AG04450 (cell line): ENCODE data around the gene CYB561D1. TPM values are rescaled to one million over a fixed set of nuclear protein-coding genes. Genes with fewer than 3 reads are reported as not detected.

Experiments used
- CTCF ChIA-PET: fragments of 300-600, 350-600 bp; formaldehyde crosslinking; extraction: SDS; loops from one replicate; lab custom pipeline; 2022; ENCODE audit warnings: antibody characterized with exemption, inconsistent platforms; lab: Charles Lee
- POLR2A ChIA-PET: fragments of 350-600 bp; formaldehyde crosslinking; extraction: SDS; loops from one replicate; lab custom pipeline; 2021; ENCODE audit warnings: antibody characterized with exemption, inconsistent platforms; lab: Yijun Ruan, JAX
- DNase-seq: peaks from one replicate; pipeline ENCODE4 v3.0.0-alpha.2; 2011; ENCODE audit warnings: low read depth, low spot score
- H3K27ac ChIP-seq: one replicate; pipeline ENCODE4 v1.5.1; 2012; ENCODE audit warnings: low read depth, low read length, control low read depth
- H3K27me3 ChIP-seq: one replicate; pipeline ENCODE4 v1.6.0; 2012; ENCODE audit warnings: low read length; ENCODE audit not compliant: control insufficient read depth, insufficient read depth
- H3K4me3 ChIP-seq: 2 replicates; pipeline ENCODE4 v1.5.1; 2011; ENCODE audit warnings: mild to moderate bottlenecking, low read depth, low read length, control low read depth
- H3K9me3 ChIP-seq: 2 replicates; pipeline ENCODE4 v1.5.1; 2012; ENCODE audit warnings: low read length; ENCODE audit not compliant: control insufficient read depth, insufficient read depth
- CTCF ChIP-seq: IDR thresholded peaks from 2 replicates; pipeline ENCODE4 v1.5.1; 2011; ENCODE audit warnings: low read depth, low read length, control low read depth, inconsistent platforms
- polyA plus RNA-seq: library from polyadenylated mRNA; depleted of rRNA; stranded (reverse); fragments of >200 nt; gene quantifications from 2 replicates; pipeline ENCODE4 v1.2.3, GENCODE V29; 2011

CYB561D1 gene
- polyA plus RNA-seq, 1 experiment, result 5.4 TPM

- no peak for DNase-seq
- CTCF ChIA-PET, result no interaction called here
- Histone ChIP-seq H3K27ac (no peak overlapping the region), H3K27me3 (peaks cover 56% of the 10 kb centered on the region), H3K9me3 (no peaks in the 10 kb centered on the region; the same call in 1 of the 2 replicates), H3K4me3 (no peak overlapping the region)
- no peak for TF ChIP-seq CTCF
- POLR2A ChIA-PET, result no interaction called here
Observed at GRCh38 chr1:109475261-109475660, 18.6 kb upstream of the CYB561D1 start.

GRCh38 chr1:109476825-109477224 lies 17.1 kb upstream of the CYB561D1 start:
- CTCF ChIA-PET, result interaction anchor here (1.0 kb wide), 1 partner anchor 56 kb away, joined by 3 read pairs; no protein-coding TSS in a partner anchor
- Histone ChIP-seq H3K27ac (no peak overlapping the region), H3K27me3 (peaks cover 63% of the 10 kb centered on the region), H3K9me3 (no peaks in the 10 kb centered on the region; the same call in 1 of the 2 replicates), H3K4me3 (no peak overlapping the region)
- DNase-seq, result no peak
- TF ChIP-seq CTCF, result no peak
- POLR2A ChIA-PET, result no interaction called here

GRCh38 chr1:109477821-109478220 lies 16.1 kb upstream of the CYB561D1 start:
- Histone ChIP-seq H3K9me3 (no peaks in the 10 kb centered on the region; the same call in 1 of the 2 replicates), H3K27me3 (peaks cover 63% of the 10 kb centered on the region), H3K27ac (no peak overlapping the region), H3K4me3 (no peak overlapping the region)
- POLR2A ChIA-PET, result no interaction called here
- TF ChIP-seq CTCF, result no peak
- no peak for DNase-seq
- CTCF ChIA-PET, result interaction anchor here (0.5 to 2.9 kb wide), 2 partner anchors 55 to 178 kb away, joined by 3 to 15 read pairs; no protein-coding TSS in a partner anchor

- no peak overlapping the region for H3K27ac ChIP-seq
- POLR2A ChIA-PET, result no interaction called here
- no peak for TF ChIP-seq CTCF
- H3K4me3 ChIP-seq, result no peak overlapping the region
- CTCF ChIA-PET, result interaction anchor here (2.9 kb wide), 1 partner anchor 54 kb away, joined by 15 read pairs; no protein-coding TSS in a partner anchor
- no peaks in the 10 kb centered on the region; the same call in 1 of the 2 replicates for H3K9me3 ChIP-seq
- peaks cover 56% of the 10 kb centered on the region for H3K27me3 ChIP-seq
- DNase-seq, result no peak
Observed at GRCh38 chr1:109478806-109479205, 15.1 kb upstream of the CYB561D1 start.

GRCh38 chr1:109479311-109479710 lies 14.6 kb upstream of the CYB561D1 start:
- no peaks in the 10 kb centered on the region; the same call in 1 of the 2 replicates for H3K9me3 ChIP-seq
- no peak overlapping the region for H3K27ac ChIP-seq
- CTCF ChIA-PET, result interaction anchor here (0.8 to 2.9 kb wide), 3 partner anchors 9 to 53 kb away, joined by 4 to 15 read pairs (median 4); no protein-coding TSS in a partner anchor
- no peak for TF ChIP-seq CTCF
- POLR2A ChIA-PET, result no interaction called here
- DNase-seq, result no peak
- no peak overlapping the region for H3K4me3 ChIP-seq
- peaks cover 54% of the 10 kb centered on the region for H3K27me3 ChIP-seq
